ENCODE data around the gene SRPK2.

GRCh38 chr7:105180002-105180401, 208.7 kb downstream of the SRPK2 start:
- TF ChIP-seq CTCF (IDR thresholded peaks at IDR 0.05) (no peak), POLR2A (IDR thresholded peaks at IDR 0.05) (no peak)

Data from testis (tissue), 2 donors.